ENCODE results near the gene ANG.
"Not testable (repeated sequence)": the region's sequence is repeated elsewhere in the genome, so short reads cannot be mapped to it uniquely, and the experiment has no call there.

ANG gene

GRCh38 chr14:20699931-20700330, 11.4 kb downstream of the ANG start:
- no peak for FAIRE-seq

GRCh38 chr14:20700965-20701364, 12.4 kb downstream of the ANG start:
- FAIRE-seq = not testable (repeated sequence)

- no peak for FAIRE-seq
These were observed 18.2 kb downstream of the ANG start for GRCh38 chr14:20706657-20707355.

- FAIRE-seq = no peak
These were observed 19.1 kb downstream of the ANG start for GRCh38 chr14:20707622-20708021.

GRCh38 chr14:20711261-20711660, 22.7 kb downstream of the ANG start:
- no peak for FAIRE-seq

GRCh38 chr14:20711685-20712084, 23.1 kb downstream of the ANG start:
- no peak for FAIRE-seq

GRCh38 chr14:20712904-20713303, 24.3 kb downstream of the ANG start:
- no peak for FAIRE-seq

- FAIRE-seq = no peak
These were observed 26.2 kb downstream of the ANG start for GRCh38 chr14:20714593-20715250.

GRCh38 chr14:20719777-20720176, 31.2 kb downstream of the ANG start:
- FAIRE-seq = no peak

- no peak for FAIRE-seq
These were observed 32.2 kb downstream of the ANG start for GRCh38 chr14:20720741-20721140.

- FAIRE-seq = no peak
These were observed 33.5 kb downstream of the ANG start for GRCh38 chr14:20722016-20722415.

- FAIRE-seq = no peak
These were observed 34.9 kb downstream of the ANG start for GRCh38 chr14:20723488-20723887.

GRCh38 chr14:20726121-20726520, 37.6 kb downstream of the ANG start:
- FAIRE-seq = not testable (repeated sequence)

GRCh38 chr14:20726531-20726930, 38.0 kb downstream of the ANG start:
- no peak for FAIRE-seq

- FAIRE-seq = no peak
These were observed 42.3 kb downstream of the ANG start for GRCh38 chr14:20730891-20731290.

GRCh38 chr14:20732477-20732876, 43.9 kb downstream of the ANG start:
- FAIRE-seq = no peak

- no peak for FAIRE-seq
These were observed 44.5 kb downstream of the ANG start for GRCh38 chr14:20732979-20733635.

- no peak for FAIRE-seq
These were observed 45.3 kb downstream of the ANG start for GRCh38 chr14:20733684-20734429.

- FAIRE-seq = no peak
These were observed 45.9 kb downstream of the ANG start for GRCh38 chr14:20734430-20734806.

- FAIRE-seq = not testable (repeated sequence)
These were observed 49.7 kb downstream of the ANG start for GRCh38 chr14:20738292-20738691.

GRCh38 chr14:20742132-20742531, 53.6 kb downstream of the ANG start:
- FAIRE-seq = no peak

- FAIRE-seq = no peak
These were observed 55.0 kb downstream of the ANG start for GRCh38 chr14:20743556-20743955.
